Activated T-helper 2 cell treated with anti-CD3 and anti-CD28 coated beads, Interferon-gamma antibody, Interleukin-2, Interleukin-4, amounts not matched to agents 10 μg/mL and 5 μg/mL and 100 μg/mL, durations not matched to agents 14 hours and 24 hours and 36 hours (primary cell): ENCODE data around the gene ABL2. TPM values are rescaled to one million over a fixed set of nuclear protein-coding genes. Genes with fewer than 3 reads are reported as not detected.
A peak's percentile ranks its signal among the peaks of the same experiment; 100 is the strongest.
"Not testable (repeated sequence)": the region's sequence is repeated elsewhere in the genome, so short reads cannot be mapped to it uniquely, and the experiment has no call there.

Experiments used
- DNase-seq: peaks from one replicate; pipeline ENCODE4 v3.0.0; 2021; ENCODE audit warnings: low spot score
- H3K27ac Mint-ChIP-seq: one replicate; pipeline ENCODE4 v1.8.0; 2021; ENCODE audit warnings: mixed read lengths
- H3K27me3 Mint-ChIP-seq: one replicate; pipeline ENCODE4 v1.8.0; 2021; ENCODE audit warnings: low read depth, mixed read lengths
- H3K36me3 Mint-ChIP-seq: one replicate; pipeline ENCODE4 v1.8.0; 2021; ENCODE audit warnings: low read depth, mixed read lengths
- H3K4me1 Mint-ChIP-seq: one replicate; pipeline ENCODE4 v1.8.0; 2021; ENCODE audit warnings: low read depth, mixed read lengths
- H3K4me3 Mint-ChIP-seq: one replicate; pipeline ENCODE4 v1.8.0; 2021; ENCODE audit warnings: low read depth, mild to moderate bottlenecking, moderate library complexity, mixed read lengths
- H3K9me3 Mint-ChIP-seq: one replicate; pipeline ENCODE4 v1.8.0; 2021; ENCODE audit warnings: mixed read lengths
- intact Hi-C: fragments of 100-400 bp; cut with micrococcal nuclease; formaldehyde crosslinking; loops from one replicate; pipeline ENCODE4 v1.15.1; 2023
- total RNA-seq: library from RNA; stranded (reverse); gene quantifications from 2 replicates; pipeline ENCODE4 v1.2.3, GENCODE V29; 2022

The ABL2 gene
- 7.7 and 8.5 TPM in 2 replicates for total RNA-seq

DNA sequence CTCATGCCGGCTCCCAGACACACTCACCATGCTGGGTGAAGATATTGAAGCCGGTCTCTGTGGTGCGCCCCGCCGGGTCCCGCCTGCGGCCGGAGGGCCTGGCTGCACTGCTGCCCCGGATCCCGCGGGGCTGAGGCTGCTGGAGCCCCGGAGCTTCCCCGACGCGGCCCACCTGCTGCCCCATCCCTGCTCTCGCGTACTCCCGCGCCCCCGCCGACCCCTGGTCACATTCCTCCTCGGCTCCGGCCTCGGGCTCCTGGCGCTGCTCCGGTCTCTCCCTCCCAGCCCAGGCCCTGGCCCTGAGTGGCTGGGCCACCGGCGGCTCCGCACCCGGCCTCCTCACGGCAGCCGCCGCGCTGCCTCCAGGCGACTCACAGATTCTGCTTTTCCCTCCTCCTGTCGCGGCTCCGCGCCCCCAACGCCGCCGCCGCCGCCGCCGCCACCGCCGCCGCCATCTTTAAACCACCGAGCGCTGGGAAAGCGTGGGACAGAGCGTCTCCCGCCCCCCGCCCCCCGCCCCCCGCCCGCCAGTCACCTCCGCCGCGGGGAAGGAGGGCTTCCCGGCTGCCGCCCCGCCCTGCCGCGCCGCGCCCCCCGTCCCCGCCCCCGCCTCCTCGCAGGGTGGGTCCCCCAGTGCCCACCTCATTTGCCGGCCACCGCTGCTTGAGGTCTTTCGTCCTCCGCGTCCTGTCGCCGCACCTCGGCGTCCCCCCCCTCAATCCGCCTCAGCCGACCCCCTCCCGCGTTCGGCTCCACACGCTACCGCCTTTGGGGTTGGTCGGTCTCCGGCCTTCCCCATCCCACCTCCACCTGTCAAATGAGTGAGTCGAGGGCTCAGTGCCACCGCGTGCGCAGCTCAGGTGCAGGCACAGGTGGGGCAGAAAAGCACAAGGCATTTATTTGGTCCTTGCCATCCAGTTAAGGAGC lies at the start of gene ABL2:
ABL2 (minus strand) TSS at position 464 of the 927 bp plus-strand sequence; CDS start at position 184, 280 bp downstream.
- peak within 1 kb of the TSS; percentile 91 for H3K4me3 Mint-ChIP-seq
- peak; percentile 34 for DNase-seq
- peaks cover 7% of the 10 kb centered on the region for H3K36me3 Mint-ChIP-seq
- H3K27me3 Mint-ChIP-seq = peaks cover 8% of the 10 kb centered on the region
- H3K9me3 Mint-ChIP-seq = no peaks in the 10 kb centered on the region
- intact Hi-C loops = loop anchor here (2.0 to 5.0 kb wide), 4 partner anchors 63 to 202 kb away; partner anchors contain the start of genes FAM20B and SOAT1
- peak within 1 kb of the TSS; percentile 79 for H3K27ac Mint-ChIP-seq
- H3K4me1 Mint-ChIP-seq = peaks cover 24% of the 10 kb centered on the region

DNA sequence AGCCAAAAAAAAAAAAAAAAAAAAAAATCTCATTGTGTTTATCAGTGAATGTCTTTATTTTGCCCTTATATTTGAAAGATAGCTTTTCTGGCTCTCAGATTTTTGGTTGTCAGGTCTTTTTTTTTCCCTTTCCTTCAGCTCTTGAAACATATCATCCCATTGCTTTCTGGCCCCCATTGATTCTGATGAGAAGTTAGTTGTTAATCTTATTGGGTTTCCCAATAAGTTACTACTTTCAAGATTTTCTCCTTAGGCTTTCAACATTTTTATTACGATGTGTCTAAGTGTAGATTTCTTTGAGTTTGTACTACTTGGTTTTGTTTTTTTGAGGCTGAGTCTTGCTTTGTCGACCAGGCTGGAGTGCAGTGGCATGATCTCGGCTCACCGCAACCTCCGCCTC lies 49.4 kb upstream of the ABL2 start:
- Mint-ChIP-seq H3K9me3 (peaks cover 9% of the 10 kb centered on the region), H3K27me3 (peaks cover 4% of the 10 kb centered on the region), H3K36me3 (no peaks in the 10 kb centered on the region), H3K4me1 (no peaks in the 10 kb centered on the region), H3K4me3 (no peak overlapping the region), H3K27ac (no peak overlapping the region)
- no peak for DNase-seq
- intact Hi-C loops = no loop called here

DNA sequence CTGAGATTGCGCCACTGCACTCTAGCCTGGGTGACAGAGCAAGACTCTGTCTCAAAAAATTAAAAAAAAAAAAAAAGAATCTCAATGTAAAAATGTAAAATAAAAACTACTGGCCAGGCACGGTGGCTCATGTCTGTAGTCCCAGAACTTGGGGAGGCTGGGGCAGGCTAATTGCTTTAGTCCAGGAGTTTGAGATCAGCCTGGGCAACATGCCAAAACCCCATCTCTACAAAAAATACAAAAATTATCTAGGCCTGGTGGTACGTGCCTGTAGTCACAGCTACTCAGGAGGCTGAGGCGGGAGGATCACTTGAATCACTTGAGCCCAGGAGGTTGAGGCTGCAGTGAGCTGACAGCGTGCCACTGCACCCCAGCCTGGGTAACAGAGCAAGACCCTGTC lies 44.9 kb upstream of the ABL2 start:
- intact Hi-C loops, H3K4me1 Mint-ChIP-seq, H3K9me3 Mint-ChIP-seq, H3K27ac Mint-ChIP-seq, H3K27me3 Mint-ChIP-seq, H3K36me3 Mint-ChIP-seq, DNase-seq, H3K4me3 Mint-ChIP-seq: not testable (repeated sequence)

DNA sequence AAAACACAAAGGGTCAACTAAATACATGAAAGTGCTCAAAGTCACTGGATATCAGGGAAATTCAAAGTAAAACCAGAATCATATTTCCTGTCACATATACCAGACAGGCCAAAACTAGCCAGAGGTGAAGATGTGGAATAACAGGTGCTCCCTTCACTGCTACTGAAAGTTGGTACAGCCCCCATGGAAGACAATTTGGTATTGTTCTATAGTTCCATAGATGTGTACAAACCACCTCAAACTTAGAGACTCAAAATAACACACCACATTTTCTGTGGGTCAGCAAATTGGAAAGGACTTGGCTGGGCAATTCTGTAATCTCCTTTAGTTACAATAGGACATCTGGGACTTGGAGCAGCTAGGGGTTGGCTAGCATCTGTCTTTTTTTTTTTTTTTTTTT lies 39.6 kb upstream of the ABL2 start:
- intact Hi-C loops = no loop called here
- Mint-ChIP-seq H3K9me3 (no peaks in the 10 kb centered on the region), H3K4me3 (no peak overlapping the region), H3K36me3 (no peaks in the 10 kb centered on the region), H3K27ac (no peak overlapping the region), H3K27me3 (peaks cover 7% of the 10 kb centered on the region), H3K4me1 (no peaks in the 10 kb centered on the region)
- DNase-seq = no peak

DNA sequence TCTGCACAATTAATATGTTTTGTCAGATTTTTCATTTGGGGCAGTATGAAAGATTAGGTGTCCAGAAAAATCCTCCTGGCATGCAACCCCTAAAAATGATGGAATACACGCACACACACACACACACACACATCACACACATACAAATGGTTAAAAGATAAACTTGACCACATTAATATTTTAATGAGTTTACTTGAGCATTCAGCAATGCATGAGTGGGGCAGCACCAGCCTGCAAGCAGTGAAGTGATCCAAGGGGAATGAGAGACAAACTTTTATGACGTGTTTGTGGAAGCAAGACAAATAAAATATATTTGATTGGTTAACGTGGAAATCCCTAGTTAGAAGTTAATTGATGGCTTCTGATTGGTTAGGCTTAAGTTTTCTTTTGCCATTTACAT lies 35.0 kb upstream of the ABL2 start:
- intact Hi-C loops = no loop called here
- no peaks in the 10 kb centered on the region for H3K4me1 Mint-ChIP-seq

DNA sequence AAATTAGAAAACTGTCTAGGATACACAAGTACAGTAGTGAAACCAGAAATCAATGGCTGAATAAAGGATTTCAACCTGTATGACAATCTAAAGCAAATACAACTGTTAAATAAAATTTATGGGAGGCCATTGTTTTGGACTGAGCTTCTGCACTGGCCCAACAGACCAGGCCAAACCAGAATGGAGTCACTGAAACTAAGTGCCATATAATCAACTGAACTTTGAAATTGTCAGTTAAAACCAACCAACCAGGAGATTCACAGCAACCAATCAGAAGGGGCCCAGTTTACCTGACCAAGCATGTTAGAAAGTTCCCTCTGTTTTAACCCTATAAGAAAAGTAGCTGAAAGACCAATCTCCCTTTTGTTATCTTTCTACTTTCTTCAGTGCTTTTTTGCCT lies 33.6 kb upstream of the ABL2 start:
- no peak overlapping the region for H3K4me3 Mint-ChIP-seq
- no peak for DNase-seq
- no peaks in the 10 kb centered on the region for H3K36me3 Mint-ChIP-seq
- peaks cover 11% of the 10 kb centered on the region for H3K27me3 Mint-ChIP-seq
- no peaks in the 10 kb centered on the region for H3K4me1 Mint-ChIP-seq
- intact Hi-C loops = no loop called here
- H3K9me3 Mint-ChIP-seq = no peaks in the 10 kb centered on the region
- no peak overlapping the region for H3K27ac Mint-ChIP-seq

More for the DNA sequence above, 35.0 kb upstream of the ABL2 start:
- DNase-seq = no peak
- Mint-ChIP-seq H3K36me3 (no peaks in the 10 kb centered on the region), H3K9me3 (no peaks in the 10 kb centered on the region), H3K27ac (no peak overlapping the region), H3K27me3 (peaks cover 11% of the 10 kb centered on the region), H3K4me3 (no peak overlapping the region)

DNA sequence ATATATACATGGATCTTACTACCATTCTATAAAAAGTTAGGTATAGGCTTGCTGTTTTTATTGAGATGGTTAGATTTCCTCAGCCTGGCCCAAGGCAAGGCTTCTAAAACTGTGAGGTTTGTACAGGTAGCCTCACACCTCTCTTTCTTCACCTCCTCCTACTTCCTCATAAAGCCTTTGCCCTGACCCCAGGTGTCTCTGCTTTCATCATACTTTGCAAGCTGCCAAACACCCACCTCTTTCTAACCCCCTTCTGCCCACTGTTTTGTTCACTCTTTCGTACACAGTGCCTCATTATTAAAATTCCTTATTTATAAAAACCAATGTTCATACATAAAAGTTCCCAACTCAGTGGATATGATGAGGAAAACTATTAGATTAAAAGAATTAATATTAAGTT lies 32.7 kb upstream of the ABL2 start:
- H3K36me3 Mint-ChIP-seq = no peaks in the 10 kb centered on the region
- H3K27me3 Mint-ChIP-seq = peaks cover 9% of the 10 kb centered on the region
- no peaks in the 10 kb centered on the region for H3K4me1 Mint-ChIP-seq
- H3K4me3 Mint-ChIP-seq = no peak overlapping the region
- intact Hi-C loops = no loop called here
- H3K27ac Mint-ChIP-seq = no peak overlapping the region
- no peaks in the 10 kb centered on the region for H3K9me3 Mint-ChIP-seq
- DNase-seq = no peak

DNA sequence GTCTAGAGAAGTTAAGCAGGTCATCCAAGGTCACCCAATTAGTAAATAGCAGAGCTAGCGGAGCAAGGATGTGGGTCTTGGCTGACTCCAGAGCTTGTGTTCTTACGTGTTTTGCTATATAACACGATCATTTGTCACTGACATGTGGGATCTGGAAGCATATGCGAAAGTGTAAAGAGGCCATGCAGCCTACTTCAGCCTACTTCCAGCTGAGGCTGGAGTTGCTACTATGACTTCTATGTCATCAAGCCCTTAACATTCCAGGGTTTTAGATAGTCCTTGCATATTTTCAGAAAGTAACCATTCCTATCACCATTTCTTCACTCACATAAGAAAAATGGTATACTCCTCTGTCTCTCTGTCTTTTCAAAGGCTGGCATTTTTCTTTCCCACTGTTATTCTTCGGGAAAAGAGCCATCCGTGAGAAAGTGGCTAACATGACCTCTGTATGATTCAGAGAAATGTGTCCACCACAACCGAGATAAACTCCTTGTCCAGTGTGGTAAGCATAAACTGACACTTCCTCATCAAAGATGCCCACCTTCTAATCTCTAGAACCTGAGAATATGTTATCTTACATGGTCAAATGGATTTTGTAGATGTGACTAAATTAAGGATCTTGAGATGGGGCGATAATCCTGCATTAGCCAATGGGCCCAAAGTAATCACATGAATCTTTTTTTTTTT lies 24.0 kb upstream of the ABL2 start:
- Mint-ChIP-seq H3K4me3 (no peak overlapping the region), H3K27ac (no peak overlapping the region), H3K9me3 (no peaks in the 10 kb centered on the region), H3K36me3 (no peaks in the 10 kb centered on the region), H3K27me3 (no peaks in the 10 kb centered on the region), H3K4me1 (no peaks in the 10 kb centered on the region)
- intact Hi-C loops = no loop called here
- no peak for DNase-seq

DNA sequence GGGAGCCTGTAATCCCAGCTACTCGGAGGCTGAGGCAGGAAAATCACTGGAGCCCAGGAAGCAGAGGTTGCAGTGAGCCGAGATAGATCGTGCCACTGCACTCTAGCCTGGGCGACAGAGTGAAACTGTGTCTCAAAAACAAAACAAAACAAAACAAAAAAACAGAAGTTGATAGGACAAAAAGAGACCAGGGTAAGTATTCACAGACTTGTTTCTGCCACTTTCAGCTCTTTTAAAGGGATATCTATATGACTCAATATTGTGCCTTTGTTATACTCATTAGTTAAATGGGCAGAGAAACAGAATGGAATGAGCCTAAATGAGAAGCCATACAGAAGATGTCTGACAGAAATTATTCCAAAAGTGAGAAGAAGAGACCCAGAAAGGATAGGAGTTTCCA lies 23.1 kb upstream of the ABL2 start:
- intact Hi-C loops = no loop called here
- H3K36me3 Mint-ChIP-seq = no peaks in the 10 kb centered on the region
- no peak overlapping the region for H3K4me3 Mint-ChIP-seq
- H3K27me3 Mint-ChIP-seq = no peaks in the 10 kb centered on the region
- DNase-seq = no peak
- H3K27ac Mint-ChIP-seq = no peak overlapping the region
- H3K4me1 Mint-ChIP-seq = no peaks in the 10 kb centered on the region
- no peaks in the 10 kb centered on the region for H3K9me3 Mint-ChIP-seq

DNA sequence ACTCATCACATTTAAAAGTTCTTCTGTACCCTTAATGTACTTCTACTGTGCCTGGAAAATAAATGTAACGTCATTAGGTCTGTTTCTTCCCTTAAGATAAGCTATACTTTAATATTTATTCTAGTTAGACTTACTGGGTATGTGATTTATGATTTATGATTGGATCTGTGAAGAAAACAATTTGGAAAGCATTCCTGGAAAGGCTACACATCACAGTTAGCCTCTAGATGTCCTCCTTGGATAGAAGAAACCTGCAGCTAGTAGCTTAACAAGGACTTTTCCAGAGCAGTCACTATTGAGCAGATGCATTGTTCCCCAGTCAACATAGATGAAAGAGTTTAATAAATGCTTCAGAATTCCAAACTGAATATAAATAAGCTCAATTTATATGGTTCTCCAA lies 22.2 kb upstream of the ABL2 start:
- intact Hi-C loops = loop anchor here (1.0 kb wide), 1 partner anchor 118 kb away; no protein-coding TSS in a partner anchor
- Mint-ChIP-seq H3K27me3 (no peaks in the 10 kb centered on the region), H3K4me1 (no peaks in the 10 kb centered on the region), H3K9me3 (no peaks in the 10 kb centered on the region), H3K4me3 (no peak overlapping the region), H3K27ac (no peak overlapping the region), H3K36me3 (no peaks in the 10 kb centered on the region)
- DNase-seq = no peak

DNA sequence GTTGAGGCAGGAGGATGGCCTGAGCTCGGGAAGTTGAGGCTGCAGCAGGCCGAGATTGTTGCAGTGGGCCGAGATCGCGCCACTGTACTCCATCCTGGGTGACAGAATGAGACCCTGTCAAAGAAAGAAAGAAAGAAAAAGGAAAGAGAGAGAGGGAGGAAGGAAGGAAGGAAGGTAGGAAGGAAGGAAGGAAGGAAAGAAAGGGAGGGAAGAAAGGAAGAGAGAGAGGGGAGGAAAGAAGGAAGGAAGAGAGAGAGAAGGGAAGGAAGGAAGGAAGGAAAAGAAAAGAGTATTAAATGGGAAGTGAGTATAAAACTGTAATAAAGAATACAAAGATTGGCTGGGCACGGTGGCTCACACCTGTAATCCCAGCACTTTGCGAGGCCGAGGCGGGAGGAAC lies 18.4 kb upstream of the ABL2 start:
- H3K27me3 Mint-ChIP-seq = no peaks in the 10 kb centered on the region
- no peaks in the 10 kb centered on the region for H3K9me3 Mint-ChIP-seq
- H3K4me3 Mint-ChIP-seq = no peak overlapping the region
- H3K27ac Mint-ChIP-seq = no peak overlapping the region
- intact Hi-C loops = no loop called here
- DNase-seq = no peak
- H3K36me3 Mint-ChIP-seq = no peaks in the 10 kb centered on the region
- H3K4me1 Mint-ChIP-seq = no peaks in the 10 kb centered on the region

DNA sequence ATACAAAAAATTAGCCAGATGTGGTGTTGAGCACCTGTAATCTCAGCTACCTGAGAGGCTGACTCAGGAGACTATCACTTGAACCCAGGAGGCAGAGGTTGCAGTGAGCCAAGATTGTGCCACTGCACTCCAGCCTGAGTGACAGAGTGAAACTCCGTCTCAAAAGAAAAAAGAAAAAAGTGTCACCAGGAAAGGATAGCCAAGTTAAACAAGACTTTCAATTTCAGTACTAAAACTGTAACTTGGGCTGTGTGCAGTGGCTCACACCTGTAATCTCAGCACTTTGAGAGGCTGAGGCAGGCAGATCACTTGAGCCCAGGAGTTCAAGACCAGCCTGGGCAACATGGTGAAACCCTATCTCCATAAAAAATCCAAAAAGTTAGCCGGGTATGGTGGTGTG lies 15.9 kb upstream of the ABL2 start:
- H3K36me3 Mint-ChIP-seq, H3K4me1 Mint-ChIP-seq, H3K27me3 Mint-ChIP-seq, intact Hi-C loops, H3K27ac Mint-ChIP-seq, H3K9me3 Mint-ChIP-seq, DNase-seq, H3K4me3 Mint-ChIP-seq: not testable (repeated sequence)

DNA sequence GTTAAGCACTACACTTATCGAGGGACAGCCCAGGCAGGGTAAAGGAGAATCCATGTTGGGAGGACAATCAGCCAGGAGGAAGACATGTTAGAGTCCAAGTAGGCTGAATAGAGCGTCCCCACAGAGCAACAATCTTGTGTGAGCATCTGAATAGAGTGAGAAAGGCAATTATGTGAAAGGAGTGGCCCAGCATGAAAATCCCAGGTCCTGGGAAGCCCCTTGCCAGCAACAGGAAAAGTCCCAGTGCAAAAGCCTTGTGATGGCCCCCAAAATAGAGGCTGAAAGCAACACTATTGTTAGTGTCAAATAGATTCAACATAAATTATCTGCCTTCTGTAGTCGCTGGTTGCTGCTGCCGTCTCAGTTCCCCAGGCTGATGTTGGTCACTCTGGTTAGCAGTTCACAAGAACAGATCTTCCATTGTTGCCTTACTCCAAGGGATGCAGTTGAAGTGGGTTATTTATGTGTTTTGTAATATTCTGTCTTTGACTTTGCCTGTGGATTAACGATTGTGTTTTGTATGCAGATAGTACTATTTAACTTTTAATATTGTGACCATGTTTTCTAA lies 12.1 kb upstream of the ABL2 start:
- Mint-ChIP-seq H3K9me3 (no peaks in the 10 kb centered on the region), H3K27me3 (no peaks in the 10 kb centered on the region), H3K27ac (no peak overlapping the region), H3K36me3 (no peaks in the 10 kb centered on the region), H3K4me1 (no peaks in the 10 kb centered on the region), H3K4me3 (no peak overlapping the region)
- no peak for DNase-seq
- intact Hi-C loops = no loop called here
